Measurements from ENCODE around the gene TAP2. TPM values are rescaled to one million over a fixed set of nuclear protein-coding genes. Genes with fewer than 3 reads are reported as not detected.
A peak's percentile ranks its signal among the peaks of the same experiment; 100 is the strongest.

TAP2 gene
- total and polyA plus RNA-seq, 2 donors from 2014 or later: 25.4 to 37.6 TPM

GRCh38 chr6:32825966-32826365 lies 12.6 kb downstream of the TAP2 start:
- intact Hi-C loops (cut with DNase I): no loop called here
- H3K4me3 ChIP-seq (ENCODE audit: low read length in 3 of 3): no peak overlapping the region
- no peaks in the 10 kb centered on the region for H3K4me1 ChIP-seq (ENCODE audit: control insufficient read depth in 2 of 3, insufficient read depth in 2 of 3, low read depth in 1 of 3, low read length in 3 of 3)
- TF ChIP-seq CTCF (IDR thresholded peaks at IDR 0.05; ENCODE audit: borderline replicate concordance, extremely low read depth, insufficient read depth): peak; percentile 39
- no peak overlapping the region for H3K9ac ChIP-seq (ENCODE audit: low read length in 3 of 3)
- DNase-seq: peak in 2 of 5 donors; percentile 35 to 45
- H3K27me3 ChIP-seq (ENCODE audit: control insufficient read depth, insufficient read depth, low read length): no peaks in the 10 kb centered on the region
- FAIRE-seq: no peak
- no peak overlapping the region for H3K27ac ChIP-seq (ENCODE audit: low read depth in 2 of 2, low read length in 2 of 2)
- peaks cover 0 to 4% (median 0%) of the 10 kb centered on the region in 3 donors for H3K36me3 ChIP-seq (ENCODE audit: control insufficient read depth in 2 of 3, insufficient read depth in 3 of 3, low read length in 3 of 3)
- no peaks in the 10 kb centered on the region for H3K9me3 ChIP-seq (ENCODE audit: control insufficient read depth in 2 of 3, insufficient read depth in 1 of 3, low read length in 3 of 3)

- Histone ChIP-seq H3K27me3 (ENCODE audit: control insufficient read depth, insufficient read depth, low read length) (no peaks in the 10 kb centered on the region), H3K9me3 (ENCODE audit: control insufficient read depth in 2 of 3, insufficient read depth in 1 of 3, low read length in 3 of 3) (no peaks in the 10 kb centered on the region), H3K4me3 (ENCODE audit: low read length in 3 of 3) (no peak overlapping the region), H3K4me1 (ENCODE audit: control insufficient read depth in 2 of 3, insufficient read depth in 2 of 3, low read depth in 1 of 3, low read length in 3 of 3) (no peaks in the 10 kb centered on the region), H3K9ac (ENCODE audit: low read length in 3 of 3) (no peak overlapping the region), H3K27ac (ENCODE audit: low read depth in 2 of 2, low read length in 2 of 2) (no peak overlapping the region), H3K36me3 (ENCODE audit: control insufficient read depth in 2 of 3, insufficient read depth in 3 of 3, low read length in 3 of 3) (no peaks in the 10 kb centered on the region)
- FAIRE-seq (no peak), DNase-seq (peak in 2 of 5 donors; percentile 8 to 14)
- no peak for TF ChIP-seq CTCF (IDR thresholded peaks at IDR 0.05; ENCODE audit: borderline replicate concordance, extremely low read depth, insufficient read depth)
- intact Hi-C loops (cut with DNase I): no loop called here
Measured at GRCh38 chr6:32819729-32820128, 18.8 kb downstream of the TAP2 start.

GRCh38 chr6:32818867-32819266 lies 19.7 kb downstream of the TAP2 start:
- no peaks in the 10 kb centered on the region for H3K36me3 ChIP-seq (ENCODE audit: control insufficient read depth in 2 of 3, insufficient read depth in 3 of 3, low read length in 3 of 3)
- no peak for TF ChIP-seq CTCF (IDR thresholded peaks at IDR 0.05; ENCODE audit: borderline replicate concordance, extremely low read depth, insufficient read depth)
- H3K4me3 ChIP-seq (ENCODE audit: low read length in 3 of 3): no peak overlapping the region
- no peak overlapping the region for H3K9ac ChIP-seq (ENCODE audit: low read length in 3 of 3)
- intact Hi-C loops (cut with DNase I): no loop called here
- H3K27ac ChIP-seq (ENCODE audit: low read depth in 2 of 2, low read length in 2 of 2): no peak overlapping the region
- DNase-seq (no peak), FAIRE-seq (no peak)
- H3K27me3 ChIP-seq (ENCODE audit: control insufficient read depth, insufficient read depth, low read length): no peaks in the 10 kb centered on the region
- H3K4me1 ChIP-seq (ENCODE audit: control insufficient read depth in 2 of 3, insufficient read depth in 2 of 3, low read depth in 1 of 3, low read length in 3 of 3): no peaks in the 10 kb centered on the region
- H3K9me3 ChIP-seq (ENCODE audit: control insufficient read depth in 2 of 3, insufficient read depth in 1 of 3, low read length in 3 of 3): no peaks in the 10 kb centered on the region

GRCh38 chr6:32816746-32817204 lies 21.8 kb downstream of the TAP2 start, which contains the start of gene HLA-DOB:
HLA-DOB (minus strand) TSS chr6:32817002; CDS start chr6:32816951, 51 bp downstream.
- H3K27ac ChIP-seq (ENCODE audit: low read depth in 2 of 2, low read length in 2 of 2): no peak within 1 kb of the TSS
- no peak for TF ChIP-seq CTCF (IDR thresholded peaks at IDR 0.05; ENCODE audit: borderline replicate concordance, extremely low read depth, insufficient read depth)
- H3K27me3 ChIP-seq (ENCODE audit: control insufficient read depth, insufficient read depth, low read length): no peaks in the 10 kb centered on the region
- peak within 1 kb of the TSS in 1 of 3 donors; percentile 16 for H3K9ac ChIP-seq (ENCODE audit: low read length in 3 of 3)
- no peaks in the 10 kb centered on the region for H3K4me1 ChIP-seq (ENCODE audit: control insufficient read depth in 2 of 3, insufficient read depth in 2 of 3, low read depth in 1 of 3, low read length in 3 of 3)
- DNase-seq: no peak
- no peak for FAIRE-seq
- intact Hi-C loops (cut with DNase I): no loop called here
- no peaks in the 10 kb centered on the region for H3K9me3 ChIP-seq (ENCODE audit: control insufficient read depth in 2 of 3, insufficient read depth in 1 of 3, low read length in 3 of 3)
- no peaks in the 10 kb centered on the region for H3K36me3 ChIP-seq (ENCODE audit: control insufficient read depth in 2 of 3, insufficient read depth in 3 of 3, low read length in 3 of 3)
- H3K4me3 ChIP-seq (ENCODE audit: low read length in 3 of 3): peak within 1 kb of the TSS in 2 of 3 donors; percentile 7 to 45

All from kidney (tissue), 14 donors.